OCI-LY1 (cell line): ENCODE data around the gene HYKK.

Experiments
- EZH2 ChIP-seq: fragments of 200-600 bp; sonication (generic), shearing (Covaris generic); IDR thresholded peaks from 2 replicates; pipeline ENCODE4 v1.8.0; 2017; ENCODE audit warnings: borderline replicate concordance, mixed run types, mild to moderate bottlenecking, antibody characterized with exemption, low read length, moderate library complexity, mixed read lengths
- TF ChIP-seq, protein P1 (sequence below): fragments of 200-600 bp; sonication (generic), shearing (Covaris generic); IDR thresholded peaks from 2 replicates; pipeline ENCODE4 v1.5.1; 2017; ENCODE audit warnings: mild to moderate bottlenecking, antibody characterized with exemption, low read length, moderate library complexity, mixed read lengths

DNA sequence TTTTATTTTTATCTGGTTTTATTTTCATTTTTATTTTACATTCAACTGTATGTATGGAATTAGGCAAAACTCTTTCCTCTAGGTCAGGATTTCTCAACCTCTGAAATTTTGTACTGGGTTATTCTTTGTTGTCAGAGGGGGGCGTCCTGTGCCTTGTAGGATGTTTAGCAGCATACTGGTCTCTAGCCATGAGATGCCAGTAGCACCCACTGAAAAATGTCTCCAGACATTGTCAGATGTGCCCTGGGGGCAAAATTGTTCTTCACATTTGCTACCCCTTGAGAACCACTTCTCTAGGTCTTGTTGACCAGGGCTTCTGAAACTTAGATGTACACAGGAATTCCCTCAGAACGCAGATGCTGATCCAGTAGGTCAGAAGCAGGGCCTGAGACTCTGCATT is 63.3 kb downstream of the HYKK start:
- TF ChIP-seq, protein P1, sequence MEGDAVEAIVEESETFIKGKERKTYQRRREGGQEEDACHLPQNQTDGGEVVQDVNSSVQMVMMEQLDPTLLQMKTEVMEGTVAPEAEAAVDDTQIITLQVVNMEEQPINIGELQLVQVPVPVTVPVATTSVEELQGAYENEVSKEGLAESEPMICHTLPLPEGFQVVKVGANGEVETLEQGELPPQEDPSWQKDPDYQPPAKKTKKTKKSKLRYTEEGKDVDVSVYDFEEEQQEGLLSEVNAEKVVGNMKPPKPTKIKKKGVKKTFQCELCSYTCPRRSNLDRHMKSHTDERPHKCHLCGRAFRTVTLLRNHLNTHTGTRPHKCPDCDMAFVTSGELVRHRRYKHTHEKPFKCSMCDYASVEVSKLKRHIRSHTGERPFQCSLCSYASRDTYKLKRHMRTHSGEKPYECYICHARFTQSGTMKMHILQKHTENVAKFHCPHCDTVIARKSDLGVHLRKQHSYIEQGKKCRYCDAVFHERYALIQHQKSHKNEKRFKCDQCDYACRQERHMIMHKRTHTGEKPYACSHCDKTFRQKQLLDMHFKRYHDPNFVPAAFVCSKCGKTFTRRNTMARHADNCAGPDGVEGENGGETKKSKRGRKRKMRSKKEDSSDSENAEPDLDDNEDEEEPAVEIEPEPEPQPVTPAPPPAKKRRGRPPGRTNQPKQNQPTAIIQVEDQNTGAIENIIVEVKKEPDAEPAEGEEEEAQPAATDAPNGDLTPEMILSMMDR = peak; percentile 31; the same call in 1 of the 2 replicates
- no peak for TF ChIP-seq EZH2
